Amygdala (tissue), 56 donors: ENCODE measurements around the gene PCDHB9.
"Not testable (repeated sequence)": the region's sequence is repeated elsewhere in the genome, so short reads cannot be mapped to it uniquely, and the experiment has no call there.

Experiments
- DNase-seq, 56 donors: peaks; one replicate each; lab custom pipeline; 2025; lab: John Stamatoyannopoulos, UW

The PCDHB9 gene

DNA sequence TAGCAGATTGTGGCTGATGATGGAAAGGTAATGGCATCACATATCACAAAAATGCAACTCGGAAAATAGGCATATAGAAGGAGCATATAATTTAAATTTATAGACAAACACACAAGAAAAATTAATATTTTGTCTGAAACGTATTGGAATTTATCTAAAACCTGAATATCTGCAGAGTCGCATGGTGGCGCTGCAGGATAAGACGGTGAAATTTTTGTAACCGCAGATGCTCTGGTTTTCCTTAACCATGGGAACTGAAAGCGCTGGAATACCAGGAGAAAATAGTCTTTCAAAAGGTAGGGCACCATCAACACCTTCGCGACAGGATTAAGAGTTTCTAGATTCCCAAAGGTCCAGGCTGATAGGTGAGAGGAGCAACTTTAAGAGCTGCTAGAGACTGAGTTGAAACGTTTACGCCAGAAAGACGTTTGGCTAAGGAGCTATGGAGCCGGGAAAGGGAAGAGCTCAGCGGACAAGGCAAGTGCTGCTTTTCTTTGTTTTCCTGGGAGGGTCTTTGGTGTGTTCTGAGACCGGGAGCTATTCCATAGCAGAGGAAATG, 47.2 kb downstream of the PCDHB9 start:
- no peak for DNase-seq

- DNase-seq = not testable (repeated sequence)
Measured at GRCh38 chr5:141235922-141236321, 49.0 kb downstream of the PCDHB9 start.

DNA sequence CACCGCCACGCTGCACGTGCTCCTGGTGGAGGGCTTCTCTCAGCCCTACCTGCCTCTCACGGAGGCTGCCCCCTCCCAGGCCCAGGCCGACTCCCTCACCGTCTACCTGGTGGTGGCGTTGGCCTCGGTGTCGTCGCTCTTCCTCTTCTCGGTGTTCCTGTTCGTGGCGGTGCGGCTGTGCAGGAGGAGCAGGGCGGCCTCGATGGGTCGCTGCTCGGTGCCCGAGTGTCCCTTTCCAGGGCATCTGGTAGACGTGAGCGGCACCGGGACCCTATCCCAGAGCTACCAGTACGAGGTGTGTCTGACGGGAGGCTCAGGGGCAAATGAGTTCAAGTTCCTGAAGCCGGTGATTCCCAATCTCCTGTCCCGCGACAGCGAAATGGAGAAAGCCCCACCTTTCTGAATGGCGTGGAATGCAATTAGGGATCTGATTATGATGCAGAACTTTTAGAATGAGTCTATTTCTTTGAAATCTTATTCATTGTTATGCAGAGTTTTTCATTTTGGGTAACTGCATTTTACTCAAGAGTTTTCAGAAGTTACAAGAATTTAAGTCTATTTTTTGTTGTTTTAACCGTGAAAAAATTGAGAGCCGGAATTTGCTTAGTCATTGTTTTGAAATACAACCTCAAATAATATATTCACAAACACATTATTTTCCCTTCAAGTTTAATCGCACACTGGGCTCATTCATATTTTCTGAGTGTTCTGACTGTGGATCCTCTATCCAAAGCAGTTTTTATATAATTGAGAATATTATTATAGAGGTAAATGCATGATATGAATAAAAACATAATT, 49.8 kb downstream of the PCDHB9 start:
- no peak for DNase-seq
